ENCODE measurements around the gene ATG101. TPM values are rescaled to one million over a fixed set of nuclear protein-coding genes. Genes with fewer than 3 reads are reported as not detected.

ATG101 gene
- total and polyA plus RNA-seq, 2 of the 13 experiments (the other 11 are each of a cell fraction or from before 2014, with no cell fraction given), result 58.2 to 67.7 TPM

- no TSS peak for BruUV-seq (replicated peaks)
- TF ChIP-seq ZBTB3 (CRISPR knock-in tag; IDR thresholded peaks at IDR 0.05; ENCODE audit: borderline replicate concordance, low read depth) (no peak), ZBTB21 (CRISPR knock-in tag; IDR thresholded peaks at IDR 0.05) (no peak), IRF2 (CRISPR knock-in tag; IDR thresholded peaks at IDR 0.05) (no peak), SOX6 (IDR thresholded peaks at IDR 0.05) (no peak), SOX6 (CRISPR knock-in tag; IDR thresholded peaks at IDR 0.05) (no peak), ZBTB42 (CRISPR knock-in tag; IDR thresholded peaks at IDR 0.05) (no peak), ZNF235 (CRISPR knock-in tag; IDR thresholded peaks at IDR 0.05; ENCODE audit: borderline replicate concordance) (0 out of 2 replicates have a peak, but pooled peaks have one; percentile 20), ZNF510 (CRISPR knock-in tag; IDR thresholded peaks at IDR 0.05; ENCODE audit: low read depth) (0 out of 2 replicates have a peak, but pooled peaks have one; percentile 20), RFXAP (CRISPR knock-in tag; IDR thresholded peaks at IDR 0.05; ENCODE audit: borderline replicate concordance) (0 out of 2 replicates have a peak, but pooled peaks have one; percentile 53), ATF1 (CRISPR knock-in tag; IDR thresholded peaks at IDR 0.05) (no peak), BRD4 (CRISPR knock-in tag; IDR thresholded peaks at IDR 0.05) (peak; percentile 55; the same call in 1 of the 2 replicates), MZF1 (CRISPR knock-in tag; IDR thresholded peaks at IDR 0.05; ENCODE audit: borderline replicate concordance) (no peak), POLR2AphosphoS5 (IDR thresholded peaks at IDR 0.05; ENCODE audit: low read depth, low read length) (no peak), HNF1A (IDR thresholded peaks at IDR 0.05; ENCODE audit: low read depth) (no peak), HNF1A (CRISPR knock-in tag; IDR thresholded peaks at IDR 0.05; ENCODE audit: borderline replicate concordance) (0 out of 2 replicates have a peak, but pooled peaks have one; percentile 30), TFDP2 (CRISPR knock-in tag; IDR thresholded peaks at IDR 0.05) (no peak), ZNF543 (CRISPR knock-in tag; IDR thresholded peaks at IDR 0.05) (no peak), ZNF563 (CRISPR knock-in tag; IDR thresholded peaks at IDR 0.05) (0 out of 2 replicates have a peak, but pooled peaks have one; percentile 13), ZNF354B (CRISPR knock-in tag; IDR thresholded peaks at IDR 0.05) (no peak), ZNF230 (CRISPR knock-in tag; IDR thresholded peaks at IDR 0.05) (peak; percentile 69; the same call in 1 of the 2 replicates), NCOA1 (CRISPR knock-in tag; IDR thresholded peaks at IDR 0.05) (no peak)
Measured at GRCh38 chr12:52050116-52050757, 19.5 kb upstream of the ATG101 start.

More at GRCh38 chr12:52050116-52050757, 19.5 kb upstream of the ATG101 start:
- H3K4me3 ChIP-seq (replicated peaks in 1 of 3; ENCODE audit: insufficient read depth in 1 of 3, low read depth in 2 of 3, low read length in 3 of 3), result peak overlapping the region; percentile 61 to 98 (median 82)
- peak overlapping the region; percentile 90 for H3K27ac ChIP-seq (ENCODE audit: extremely low read length, insufficient read depth, low read length)
- no peaks in the 10 kb centered on the region for H3K9me3 ChIP-seq (ENCODE audit: low read length)
- no peak overlapping the region for H2AFZ ChIP-seq (ENCODE audit: low read length)
- CTCF ChIA-PET (ENCODE audit: low intra/inter-chr PET ratio, low total read pairs), result no interaction called here
- no peak for FAIRE-seq
- H3K9ac ChIP-seq (ENCODE audit: insufficient read depth, low read depth, low read length), result peak overlapping the region; percentile 93
- H3K79me2 ChIP-seq (ENCODE audit: insufficient read depth, low read length), result peaks cover 21% of the 10 kb centered on the region
- H4K20me1 ChIP-seq (ENCODE audit: insufficient read depth, low read length), result peaks cover 7% of the 10 kb centered on the region; the same call in 1 of the 2 replicates
- H3K36me3 ChIP-seq (replicated peaks in 1 of 2; ENCODE audit: control insufficient read depth in 1 of 2, insufficient read depth in 2 of 2, low read length in 2 of 2), result peaks cover 3 to 15% of the 10 kb centered on the region in 2 experiments; a peak in 3 of 5 replicates
- ATAC-seq, result no peak; the same call in 2 of the 3 replicates
- H3K27me3 ChIP-seq (ENCODE audit: control insufficient read depth in 1 of 2, insufficient read depth in 2 of 2, low read length in 2 of 2), result no peaks in the 10 kb centered on the region; a peak in 1 of 5 replicates
- peaks cover 61% of the 10 kb centered on the region for H3K4me1 ChIP-seq (ENCODE audit: insufficient read depth, low read length)
- POLR2A ChIA-PET, result interaction anchor here (0.7 to 3.2 kb wide), 12 partner anchors 11 to 932 kb away, joined by 3 to 58 read pairs (median 4); partner anchors contain the start of gene ATG101
- DNase-seq (ENCODE audit: low spot score), result no peak
- intact Hi-C loops (cut with micrococcal nuclease; ENCODE audit: unreplicated experiment), result loop anchor here (2.0 kb wide), 2 partner anchors 13 to 21 kb away; no protein-coding TSS in a partner anchor
- in situ Hi-C loops (cut with HindIII; ENCODE audit: extremely low pct_ligation_motif_present, low pct_unique_long_range_greater_than_20kb), result no loop called here
- peak overlapping the region; percentile 100 for H3K4me2 ChIP-seq (ENCODE audit: low read depth, low read length)
- 19% methylated on average over 6 of the region's 16 CpGs for WGBS (ENCODE audit: low lambda C conversion rate)

Data from HepG2 (cell line).